ENCODE measurements around the gene ROCK2.
"Not testable (repeated sequence)": the region's sequence is repeated elsewhere in the genome, so short reads cannot be mapped to it uniquely, and the experiment has no call there.

The ROCK2 gene

GRCh38 chr2:11235583-11235982 lies 108.9 kb downstream of the ROCK2 start:
- no peak for DNase-seq (ENCODE audit: low spot score)

GRCh38 chr2:11234309-11234708 lies 110.1 kb downstream of the ROCK2 start:
- no peak for DNase-seq (ENCODE audit: low spot score)

DNA sequence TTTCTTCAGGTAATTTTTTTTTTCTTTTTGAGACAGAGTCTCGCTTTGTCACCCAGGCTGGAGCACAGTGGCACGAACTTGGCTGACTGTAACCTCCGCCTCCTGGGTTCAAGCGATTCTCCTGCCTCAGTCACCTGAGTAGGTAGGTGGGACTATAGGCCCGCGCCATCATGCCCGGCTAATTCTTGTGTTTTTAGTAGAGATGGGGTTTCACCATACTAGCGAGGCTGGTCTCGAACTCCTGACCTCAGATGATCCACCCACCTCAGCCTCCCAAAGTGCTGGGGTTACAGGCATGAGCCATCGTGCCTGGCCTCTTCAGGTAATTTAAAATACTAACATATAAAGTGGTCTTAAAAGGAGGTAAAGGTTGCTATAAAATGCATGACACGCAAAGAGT lies 113.2 kb downstream of the ROCK2 start:
- not testable (repeated sequence) for DNase-seq (ENCODE audit: low spot score)

GRCh38 chr2:11228692-11229091 lies 115.7 kb downstream of the ROCK2 start:
- no peak for DNase-seq (ENCODE audit: low spot score)

DNA sequence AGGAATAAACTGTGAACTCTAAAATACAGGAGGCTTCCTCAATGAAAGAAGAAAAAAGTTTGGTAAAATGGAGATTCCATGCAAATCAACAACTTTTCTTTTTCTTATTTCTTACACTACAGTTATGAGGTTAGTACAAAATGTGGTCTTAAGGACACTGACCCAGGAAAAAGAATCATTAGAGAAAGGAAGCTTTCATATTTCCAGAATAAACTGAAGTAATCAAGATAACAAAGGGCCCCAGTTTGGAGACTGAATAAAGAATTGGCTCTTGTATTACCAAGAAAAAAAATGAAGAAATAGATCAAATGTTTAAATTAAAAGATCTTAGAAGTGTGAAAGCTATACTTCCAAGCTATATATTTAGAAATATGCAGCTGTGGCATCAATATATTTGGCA lies 116.8 kb downstream of the ROCK2 start:
- no peak for DNase-seq (ENCODE audit: low spot score)

- DNase-seq (ENCODE audit: low spot score), result no peak
Observed at GRCh38 chr2:11224887-11225286, 119.5 kb downstream of the ROCK2 start.

- no peak for DNase-seq (ENCODE audit: low spot score)
Observed at GRCh38 chr2:11222845-11223244, 121.6 kb downstream of the ROCK2 start.

GRCh38 chr2:11220445-11220844 lies 124.0 kb downstream of the ROCK2 start:
- DNase-seq (ENCODE audit: low spot score), result no peak

- no peak for DNase-seq (ENCODE audit: low spot score)
Observed at GRCh38 chr2:11215407-11215806, 129.0 kb downstream of the ROCK2 start.

DNA sequence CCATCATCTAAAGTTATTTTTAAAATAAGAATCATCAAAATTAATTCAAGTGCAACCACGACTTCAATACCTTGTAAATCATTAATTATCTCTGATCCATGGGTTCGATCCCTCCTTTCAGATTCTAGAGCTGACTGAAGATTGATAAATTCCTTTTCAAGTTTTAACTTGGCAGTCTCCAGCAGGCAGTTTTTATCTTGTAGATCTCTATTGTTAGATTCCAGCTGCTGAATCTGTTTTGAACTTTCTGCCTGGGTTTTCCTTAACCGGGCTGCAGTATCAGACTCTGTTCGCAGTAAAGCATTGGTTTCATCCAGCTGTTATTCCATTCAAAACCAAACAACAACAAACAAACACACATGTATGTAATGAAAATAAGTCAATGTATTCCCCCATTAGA lies 129.7 kb downstream of the ROCK2 start:
- no peak for DNase-seq (ENCODE audit: low spot score)

GRCh38 chr2:11213975-11214374 lies 130.5 kb downstream of the ROCK2 start:
- DNase-seq (ENCODE audit: low spot score), result no peak

DNA sequence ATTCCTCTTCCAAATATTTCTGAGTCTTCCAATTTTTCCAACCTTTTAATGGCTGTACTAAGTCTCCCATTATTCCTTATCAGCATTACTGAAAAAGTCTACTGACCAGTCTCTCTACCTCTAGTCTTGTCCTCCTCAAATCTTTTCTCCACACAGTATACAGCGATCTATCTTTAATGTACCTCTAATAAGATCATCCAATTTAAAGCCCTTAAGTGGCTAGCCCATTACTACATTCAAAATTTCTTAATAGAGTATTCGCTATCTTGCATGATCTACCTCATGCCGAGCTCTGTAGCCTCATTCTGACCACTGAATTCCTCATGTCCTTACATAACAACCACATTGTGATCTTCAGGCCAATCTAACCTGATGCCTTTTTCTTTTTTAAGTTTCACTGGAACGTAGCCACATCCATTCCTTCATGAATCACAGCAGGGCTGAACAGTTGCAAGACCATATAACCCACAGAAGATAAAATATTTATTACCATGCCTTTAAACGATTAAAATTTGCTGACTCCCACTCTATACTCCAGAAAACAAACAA lies 131.3 kb downstream of the ROCK2 start:
- no peak for DNase-seq (ENCODE audit: low spot score)

DNA sequence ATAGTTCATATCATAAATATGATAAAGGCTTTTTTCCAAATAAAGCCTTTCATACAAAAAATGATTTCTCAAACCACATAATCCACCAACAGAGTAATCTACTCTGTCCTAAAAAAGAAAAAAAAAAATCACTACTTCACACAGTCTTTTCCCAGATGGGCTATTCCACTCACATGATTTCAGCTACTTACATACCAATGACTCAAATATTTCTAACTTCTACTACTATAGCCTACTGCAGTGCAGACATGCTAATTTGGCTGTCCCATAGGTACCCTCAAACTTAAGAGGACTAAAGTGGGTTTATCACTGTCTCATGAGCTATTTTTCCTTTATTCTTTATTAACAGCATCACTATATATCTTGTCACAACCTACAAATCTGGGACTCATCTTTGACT lies 131.8 kb downstream of the ROCK2 start:
- DNase-seq (ENCODE audit: low spot score), result no peak

- no peak for DNase-seq (ENCODE audit: low spot score)
Observed at GRCh38 chr2:11208083-11208482, 136.4 kb downstream of the ROCK2 start.

- no peak for DNase-seq (ENCODE audit: low spot score)
Observed at GRCh38 chr2:11203480-11203879, 141.0 kb downstream of the ROCK2 start.

GRCh38 chr2:11201969-11202368 lies 142.5 kb downstream of the ROCK2 start:
- no peak for DNase-seq (ENCODE audit: low spot score)

DNA sequence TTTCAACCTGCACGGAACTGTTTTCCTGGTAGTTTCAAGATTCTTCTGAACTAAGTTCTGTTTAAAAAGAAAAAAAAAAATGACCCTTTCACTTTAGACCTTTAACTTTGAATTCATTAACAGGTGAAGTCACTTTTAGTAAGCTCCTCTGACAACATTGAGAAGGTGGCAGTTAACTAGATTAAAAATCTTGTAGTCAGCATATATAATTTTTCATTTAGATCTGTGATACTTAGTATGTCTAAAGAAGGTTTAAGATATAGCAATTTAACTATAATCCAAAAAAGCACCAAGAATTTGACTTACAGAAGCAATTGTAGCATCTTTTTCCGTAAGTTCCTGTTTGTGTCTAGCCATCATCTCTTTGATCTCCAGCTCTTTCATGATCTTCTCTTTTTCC lies 143.8 kb downstream of the ROCK2 start:
- no peak for DNase-seq (ENCODE audit: low spot score)

DNA sequence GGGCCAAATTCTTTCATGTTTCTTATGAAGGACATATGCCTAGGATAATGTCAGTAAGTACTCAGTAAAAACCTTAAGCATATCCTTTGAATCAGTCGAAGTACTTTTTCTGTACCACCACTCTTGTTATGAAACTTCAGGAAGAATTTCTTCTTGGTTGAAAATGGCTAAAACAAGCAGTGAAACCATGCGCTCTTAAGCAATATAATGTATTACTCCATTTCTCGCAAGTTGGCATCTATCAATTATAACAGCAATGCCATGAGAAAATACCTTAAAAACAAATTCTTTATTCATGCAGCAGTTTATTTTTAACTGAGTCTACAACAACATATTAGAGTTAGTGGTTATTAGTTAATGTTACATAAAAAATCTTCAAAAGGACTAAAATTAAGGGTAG lies 148.2 kb downstream of the ROCK2 start:
- no peak for DNase-seq (ENCODE audit: low spot score)

DNA sequence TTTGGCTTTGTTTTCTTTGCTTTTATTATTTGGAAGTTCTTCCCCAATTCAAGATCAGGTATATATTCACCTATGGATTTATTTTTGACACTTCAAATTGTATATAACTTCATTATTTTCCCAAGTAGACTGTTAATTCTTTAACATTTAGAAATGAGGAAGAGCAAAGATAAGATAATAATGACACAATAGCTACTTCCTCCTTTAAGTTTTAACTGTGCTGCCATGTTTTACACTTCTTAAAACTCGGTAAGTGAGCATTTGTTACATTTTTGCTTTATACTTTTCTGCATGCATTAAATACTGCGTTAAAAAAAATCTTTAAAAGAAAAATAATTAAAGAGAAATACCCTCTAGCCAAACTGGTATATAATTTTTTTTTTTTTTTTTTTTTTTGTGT lies 156.7 kb downstream of the ROCK2 start:
- DNase-seq (ENCODE audit: low spot score), result no peak

- DNase-seq (ENCODE audit: low spot score), result no peak
Observed at GRCh38 chr2:11187083-11187619, 157.3 kb downstream of the ROCK2 start.

- DNase-seq (ENCODE audit: low spot score), result no peak
Observed at GRCh38 chr2:11186145-11186544, 158.3 kb downstream of the ROCK2 start.

GRCh38 chr2:11182951-11183350 lies 161.5 kb downstream of the ROCK2 start:
- no peak for DNase-seq (ENCODE audit: low spot score)

DNA sequence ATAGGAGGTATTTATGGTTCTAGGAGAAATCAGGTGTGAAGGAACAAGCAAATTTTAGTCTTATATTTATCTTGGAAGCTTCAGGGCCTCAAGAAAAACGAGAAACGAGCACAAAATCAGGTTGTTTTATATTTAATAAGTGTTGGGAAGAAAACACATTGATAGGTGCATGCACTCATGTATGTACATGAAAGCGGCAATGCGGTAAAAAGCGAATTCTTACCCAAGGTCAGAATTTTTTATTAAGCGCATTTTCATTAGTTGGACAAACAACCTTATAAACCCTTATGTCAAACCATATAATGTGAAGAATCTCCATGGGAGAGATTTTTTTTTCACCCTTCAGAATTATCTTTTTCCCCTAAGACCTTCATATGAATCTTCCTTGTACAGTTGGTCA lies 163.8 kb downstream of the ROCK2 start:
- no peak for DNase-seq (ENCODE audit: low spot score)

GRCh38 chr2:11179899-11180298 lies 164.5 kb downstream of the ROCK2 start:
- DNase-seq (ENCODE audit: low spot score), result no peak

DNA sequence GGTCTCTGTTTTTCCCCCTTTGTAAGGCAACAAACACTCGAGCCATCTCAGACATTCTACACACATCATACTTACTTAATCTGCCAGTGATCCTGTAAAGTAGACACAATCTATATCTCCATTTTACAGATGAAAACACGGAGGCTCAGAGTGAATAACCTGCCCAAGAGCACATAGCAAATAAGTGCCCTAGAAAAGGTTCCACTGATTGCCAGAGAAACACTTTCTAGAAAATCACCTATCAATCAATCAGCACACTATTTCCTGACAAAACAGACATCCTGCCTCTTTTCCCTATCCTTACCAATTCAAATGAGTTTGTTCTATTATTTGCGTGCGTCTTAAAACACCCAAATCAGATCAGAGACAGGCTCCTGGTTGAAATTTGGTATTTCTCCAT lies 165.2 kb downstream of the ROCK2 start:
- DNase-seq (ENCODE audit: low spot score), result no peak
